Thoracic aorta (tissue), 2 donors: ENCODE measurements around the gene LDLR. TPM values are rescaled to one million over a fixed set of nuclear protein-coding genes. Genes with fewer than 3 reads are reported as not detected.

Source experiments
- ATAC-seq: fragments of 150-250 bp; one replicate; pipeline ENCODE4 v1.8.0; 2017; ENCODE audit warnings: low read depth; ENCODE audit not compliant: insufficient number of reproducible peaks, low FRiP score
- DNase-seq: peaks from one replicate; pipeline ENCODE4 v3.0.0-alpha.2; 2020; ENCODE audit warnings: low spot score
- H3K27ac ChIP-seq, 2 donors: fragments of 200-600 bp; sonication (generic); 1 replicate in 1 of 2; 2 replicates in 1 of 2; pipeline ENCODE4 v1.5.1; 2016; ENCODE audit warnings: mild to moderate bottlenecking in 2 of 2, moderate library complexity in 2 of 2
- H3K27me3 ChIP-seq: fragments of 200-600 bp; sonication (generic); replicated peaks from 2 replicates; pipeline ENCODE4 v1.6.0; 2016; ENCODE audit warnings: mild to moderate bottlenecking; ENCODE audit not compliant: insufficient read depth
- H3K36me3 ChIP-seq: fragments of 200-600 bp; sonication (generic); one replicate; pipeline ENCODE4 v1.5.1; 2016
- H3K4me1 ChIP-seq, 2 donors: fragments of 200-600 bp; sonication (generic); 1 replicate in 1 of 2; 2 replicates in 1 of 2; pipeline versions ENCODE4 v1.5.1 to v1.6.0; 2016; ENCODE audit warnings: low read depth in 2 of 2, mild to moderate bottlenecking in 1 of 2; ENCODE audit not compliant: control insufficient read depth in 1 of 2
- H3K4me3 ChIP-seq: fragments of 200-600 bp; sonication (generic); 2 replicates; pipeline ENCODE4 v1.5.1; 2016; ENCODE audit warnings: mild to moderate bottlenecking
- H3K9me3 ChIP-seq: fragments of 200-600 bp; sonication (generic); 2 replicates; pipeline ENCODE4 v1.5.1; 2016
- CTCF ChIP-seq: fragments of 200-600 bp; sonication (generic); IDR thresholded peaks from one replicate; pipeline ENCODE4 v1.5.1; 2019; ENCODE audit warnings: antibody characterized with exemption
- total RNA-seq, 2 donors: library from RNA; depleted of rRNA; stranded (reverse); fragments of >200 nt; gene quantifications; one replicate each; pipeline versions ENCODE4 v1.1.0 to v1.2.3, GENCODE V29; 2016

Gene LDLR
- total RNA-seq, 2 donors from 2014 or later = 39.8 to 108 TPM

GRCh38 chr19:11169896-11170678, 80.8 kb downstream of the LDLR start:
- Histone ChIP-seq H3K36me3 (peaks cover 58% of the 10 kb centered on the region), H3K9me3 (no peaks in the 10 kb centered on the region)
- ATAC-seq = no peak

GRCh38 chr19:11171144-11171543, 81.9 kb downstream of the LDLR start:
- no peak for TF ChIP-seq CTCF
- H3K27ac ChIP-seq = peak overlapping the region; percentile 90 to 93
- ATAC-seq = no peak
- H3K4me1 ChIP-seq = peaks cover 34 to 74% of the 10 kb centered on the region in 2 donors
- no peaks in the 10 kb centered on the region for H3K27me3 ChIP-seq
- H3K9me3 ChIP-seq = no peaks in the 10 kb centered on the region
- H3K4me3 ChIP-seq = no peak overlapping the region
- H3K36me3 ChIP-seq = peaks cover 67% of the 10 kb centered on the region
- DNase-seq = no peak

More at GRCh38 chr19:11169896-11170678, 80.8 kb downstream of the LDLR start:
- no peaks in the 10 kb centered on the region for H3K27me3 ChIP-seq
- DNase-seq = no peak
- H3K4me3 ChIP-seq = no peak overlapping the region
- no peak for TF ChIP-seq CTCF
- peak overlapping the region; percentile 90 to 93 for H3K27ac ChIP-seq
- H3K4me1 ChIP-seq = peaks cover 42 to 85% of the 10 kb centered on the region in 2 donors

- DNase-seq = no peak
- ATAC-seq = no peak
- peak overlapping the region; percentile 49 to 60 for H3K27ac ChIP-seq
- peaks cover 72% of the 10 kb centered on the region for H3K36me3 ChIP-seq
- H3K27me3 ChIP-seq = no peaks in the 10 kb centered on the region
- H3K4me1 ChIP-seq = peaks cover 24 to 60% of the 10 kb centered on the region in 2 donors
- H3K9me3 ChIP-seq = no peaks in the 10 kb centered on the region
- TF ChIP-seq CTCF = no peak
- no peak overlapping the region for H3K4me3 ChIP-seq
These were observed 83.3 kb downstream of the LDLR start for GRCh38 chr19:11172576-11172975.

GRCh38 chr19:11173516-11174155, 84.4 kb downstream of the LDLR start:
- Histone ChIP-seq H3K36me3 (peaks cover 81% of the 10 kb centered on the region), H3K4me1 (peaks cover 19 to 54% of the 10 kb centered on the region in 2 donors), H3K9me3 (no peaks in the 10 kb centered on the region), H3K27ac (peak overlapping the region; percentile 49 to 60), H3K27me3 (no peaks in the 10 kb centered on the region), H3K4me3 (no peak overlapping the region)
- TF ChIP-seq CTCF = no peak
- DNase-seq (no peak), ATAC-seq (no peak)

GRCh38 chr19:11174336-11174735, 85.1 kb downstream of the LDLR start:
- no peaks in the 10 kb centered on the region for H3K9me3 ChIP-seq
- H3K27ac ChIP-seq = no peak overlapping the region
- DNase-seq (no peak), ATAC-seq (no peak)
- H3K4me3 ChIP-seq = no peak overlapping the region
- no peaks in the 10 kb centered on the region for H3K27me3 ChIP-seq
- peaks cover 82% of the 10 kb centered on the region for H3K36me3 ChIP-seq
- TF ChIP-seq CTCF = no peak
- peaks cover 16 to 55% of the 10 kb centered on the region in 2 donors for H3K4me1 ChIP-seq
